Measurements from ENCODE around the gene IL17RC. TPM values are rescaled to one million over a fixed set of nuclear protein-coding genes. Genes with fewer than 3 reads are reported as not detected.

The IL17RC gene
- total RNA-seq, 1 experiment from 2014 or later = 50.6 TPM

- no peak for DNase-seq (ENCODE audit: low spot score)
Measured at GRCh38 chr3:9978710-9979305, 61.9 kb downstream of the IL17RC start.

GRCh38 chr3:9980251-9980650 lies 63.4 kb downstream of the IL17RC start:
- DNase-seq (ENCODE audit: low spot score) = no peak

Other genes starting within 250 kb of the IL17RC start
- not detected in 2 replicates for gene CPNE9, start 213.3 kb upstream of the IL17RC start, total RNA-seq (2014; rRNA removed; shearing (Covaris generic))
- 13.8 and 18.4 TPM in 2 replicates for gene BRPF1, start 185.4 kb upstream of the IL17RC start, total RNA-seq (2014; rRNA removed; shearing (Covaris generic))
- 27.5 and 37.9 TPM in 2 replicates for gene OGG1, start 167.1 kb upstream of the IL17RC start, total RNA-seq (2014; rRNA removed; shearing (Covaris generic))
- 78.3 and 82.6 TPM in 2 replicates for gene CAMK1, start 147.2 kb upstream of the IL17RC start, total RNA-seq (2014; rRNA removed; shearing (Covaris generic))
- gene TADA3, start 124.6 kb upstream of the IL17RC start, total RNA-seq (2014; rRNA removed; shearing (Covaris generic)) = 150 and 167 TPM in 2 replicates
- gene ARPC4, start 124.0 kb upstream of the IL17RC start, total RNA-seq (2014; rRNA removed; shearing (Covaris generic)) = 196 and 274 TPM in 2 replicates
- 10.2 and 15.6 TPM in 2 replicates for gene TTLL3, start 106.8 kb upstream of the IL17RC start, total RNA-seq (2014; rRNA removed; shearing (Covaris generic))
- gene RPUSD3, start 73.1 kb upstream of the IL17RC start, total RNA-seq (2014; rRNA removed; shearing (Covaris generic)) = 50.4 and 56.3 TPM in 2 replicates
- gene CIDEC, start 36.8 kb upstream of the IL17RC start, total RNA-seq (2014; rRNA removed; shearing (Covaris generic)) = not detected in 2 replicates
- 40.5 and 56.0 TPM in 2 replicates for gene JAGN1, start 26.5 kb upstream of the IL17RC start, total RNA-seq (2014; rRNA removed; shearing (Covaris generic))
- gene IL17RE, start 14.2 kb upstream of the IL17RC start, total RNA-seq (2014; rRNA removed; shearing (Covaris generic)) = 0.81 and 1.3 TPM in 2 replicates
- 14.5 and 16.1 TPM in 2 replicates for gene CRELD1, start 16.7 kb downstream of the IL17RC start, total RNA-seq (2014; rRNA removed; shearing (Covaris generic))
- gene PRRT3, start 35.3 kb downstream of the IL17RC start, total RNA-seq (2014; rRNA removed; shearing (Covaris generic)) = 3.4 and 4.2 TPM in 2 replicates
- gene EMC3, start 69.7 kb downstream of the IL17RC start, total RNA-seq (2014; rRNA removed; shearing (Covaris generic)) = 108 and 130 TPM in 2 replicates
- 36.1 and 41.3 TPM in 2 replicates for gene FANCD2, start 109.3 kb downstream of the IL17RC start, total RNA-seq (2014; rRNA removed; shearing (Covaris generic))
- gene FANCD2OS, start 191.2 kb downstream of the IL17RC start, total RNA-seq (2014; rRNA removed; shearing (Covaris generic)) = not detected in 2 replicates
- 133 and 146 TPM in 2 replicates for gene BRK1, start 198.6 kb downstream of the IL17RC start, total RNA-seq (2014; rRNA removed; shearing (Covaris generic))
- gene VHL, start 224.7 kb downstream of the IL17RC start, total RNA-seq (2014; rRNA removed; shearing (Covaris generic)) = 35.1 and 42.6 TPM in 2 replicates
- gene IRAK2, start 247.8 kb downstream of the IL17RC start, total RNA-seq (2014; rRNA removed; shearing (Covaris generic)) = 5.6 and 6.4 TPM in 2 replicates